Right atrium auricular region (tissue), 2 donors: ENCODE measurements around the gene PIK3R5. TPM values are rescaled to one million over a fixed set of nuclear protein-coding genes. Genes with fewer than 3 reads are reported as not detected.

Source experiments
- DNase-seq: peaks from one replicate; pipeline ENCODE4 v3.0.0-alpha.2; 2019; ENCODE audit warnings: low spot score
- H3K27ac ChIP-seq, 2 donors: fragments of 200-600 bp; sonication (generic); 1 replicate in 1 of 2; 2 replicates in 1 of 2; pipeline ENCODE4 v1.5.1; 2016 to 2019
- H3K27me3 ChIP-seq, 2 donors: fragments of 200-600 bp; sonication (generic); one replicate each; pipeline versions ENCODE4 v1.5.1 to v1.6.0; 2017 to 2019
- H3K36me3 ChIP-seq: fragments of 200-600 bp; sonication (generic); one replicate; pipeline ENCODE4 v1.5.1; 2016
- H3K4me1 ChIP-seq, 2 donors: fragments of 200-600 bp; sonication (generic); one replicate each; pipeline versions ENCODE4 v1.5.1 to v1.6.0; 2017 to 2019
- H3K4me3 ChIP-seq, 2 donors: fragments of 200-600 bp; sonication (generic); 1 replicate in 1 of 2; 2 replicates in 1 of 2; pipeline ENCODE4 v1.5.1; 2017 to 2019; ENCODE audit warnings: mild to moderate bottlenecking in 1 of 2, moderate library complexity in 1 of 2
- H3K9me3 ChIP-seq, 2 donors: fragments of 200-600 bp; sonication (generic); one replicate each; pipeline ENCODE4 v1.5.1; 2019
- total RNA-seq, 2 donors: library from RNA; depleted of rRNA; stranded (reverse); fragments of >200 nt; gene quantifications; one replicate each; pipeline ENCODE4 v1.1.0, GENCODE V29; 2016
- TF ChIP-seq, protein P1 (sequence below), 2 donors: fragments of 200-600 bp; sonication (generic); IDR thresholded peaks; one replicate each; pipeline ENCODE4 v1.5.1; 2019; ENCODE audit warnings: antibody characterized with exemption in 2 of 2

The PIK3R5 gene
- total RNA-seq, 2 donors from 2014 or later = 5.0 to 7.5 TPM

- Histone ChIP-seq H3K4me1 (no peaks in the 10 kb centered on the region), H3K27ac (no peak overlapping the region), H3K27me3 (no peaks in the 10 kb centered on the region), H3K4me3 (no peak overlapping the region), H3K36me3 (no peaks in the 10 kb centered on the region), H3K9me3 (peaks cover 7 to 24% of the 10 kb centered on the region in 2 donors)
- DNase-seq = no peak
- TF ChIP-seq, protein P1, sequence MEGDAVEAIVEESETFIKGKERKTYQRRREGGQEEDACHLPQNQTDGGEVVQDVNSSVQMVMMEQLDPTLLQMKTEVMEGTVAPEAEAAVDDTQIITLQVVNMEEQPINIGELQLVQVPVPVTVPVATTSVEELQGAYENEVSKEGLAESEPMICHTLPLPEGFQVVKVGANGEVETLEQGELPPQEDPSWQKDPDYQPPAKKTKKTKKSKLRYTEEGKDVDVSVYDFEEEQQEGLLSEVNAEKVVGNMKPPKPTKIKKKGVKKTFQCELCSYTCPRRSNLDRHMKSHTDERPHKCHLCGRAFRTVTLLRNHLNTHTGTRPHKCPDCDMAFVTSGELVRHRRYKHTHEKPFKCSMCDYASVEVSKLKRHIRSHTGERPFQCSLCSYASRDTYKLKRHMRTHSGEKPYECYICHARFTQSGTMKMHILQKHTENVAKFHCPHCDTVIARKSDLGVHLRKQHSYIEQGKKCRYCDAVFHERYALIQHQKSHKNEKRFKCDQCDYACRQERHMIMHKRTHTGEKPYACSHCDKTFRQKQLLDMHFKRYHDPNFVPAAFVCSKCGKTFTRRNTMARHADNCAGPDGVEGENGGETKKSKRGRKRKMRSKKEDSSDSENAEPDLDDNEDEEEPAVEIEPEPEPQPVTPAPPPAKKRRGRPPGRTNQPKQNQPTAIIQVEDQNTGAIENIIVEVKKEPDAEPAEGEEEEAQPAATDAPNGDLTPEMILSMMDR (IDR thresholded peaks at IDR 0.05) = no peak
These were observed 40.4 kb downstream of the PIK3R5 start for GRCh38 chr17:8925141-8925540.

GRCh38 chr17:8924595-8924994 is 40.9 kb downstream of the PIK3R5 start:
- no peak overlapping the region for H3K27ac ChIP-seq

GRCh38 chr17:8923762-8924161 is 41.7 kb downstream of the PIK3R5 start:
- Histone ChIP-seq H3K27me3 (no peaks in the 10 kb centered on the region), H3K36me3 (no peaks in the 10 kb centered on the region), H3K4me3 (no peak overlapping the region), H3K4me1 (no peaks in the 10 kb centered on the region), H3K27ac (peak overlapping the region in 1 of 2 donors; percentile 14), H3K9me3 (peaks cover 7 to 19% of the 10 kb centered on the region in 2 donors)
- TF ChIP-seq, protein P1 (IDR thresholded peaks at IDR 0.05) = no peak
- DNase-seq = no peak

More at GRCh38 chr17:8924595-8924994, 40.9 kb downstream of the PIK3R5 start:
- peaks cover 7 to 24% of the 10 kb centered on the region in 2 donors for H3K9me3 ChIP-seq
- H3K4me1 ChIP-seq = no peaks in the 10 kb centered on the region
- H3K36me3 ChIP-seq = no peaks in the 10 kb centered on the region
- H3K4me3 ChIP-seq = no peak overlapping the region
- no peaks in the 10 kb centered on the region for H3K27me3 ChIP-seq
- DNase-seq = no peak
- TF ChIP-seq, protein P1 (IDR thresholded peaks at IDR 0.05) = no peak

- Histone ChIP-seq H3K9me3 (peaks cover 5 to 20% of the 10 kb centered on the region in 2 donors), H3K4me1 (no peaks in the 10 kb centered on the region), H3K4me3 (no peak overlapping the region), H3K27ac (peak overlapping the region in 1 of 2 donors; percentile 14), H3K36me3 (no peaks in the 10 kb centered on the region), H3K27me3 (no peaks in the 10 kb centered on the region)
- no peak for DNase-seq
- TF ChIP-seq, protein P1 (IDR thresholded peaks at IDR 0.05) = no peak
These were observed 42.6 kb downstream of the PIK3R5 start for GRCh38 chr17:8922928-8923327.

DNA sequence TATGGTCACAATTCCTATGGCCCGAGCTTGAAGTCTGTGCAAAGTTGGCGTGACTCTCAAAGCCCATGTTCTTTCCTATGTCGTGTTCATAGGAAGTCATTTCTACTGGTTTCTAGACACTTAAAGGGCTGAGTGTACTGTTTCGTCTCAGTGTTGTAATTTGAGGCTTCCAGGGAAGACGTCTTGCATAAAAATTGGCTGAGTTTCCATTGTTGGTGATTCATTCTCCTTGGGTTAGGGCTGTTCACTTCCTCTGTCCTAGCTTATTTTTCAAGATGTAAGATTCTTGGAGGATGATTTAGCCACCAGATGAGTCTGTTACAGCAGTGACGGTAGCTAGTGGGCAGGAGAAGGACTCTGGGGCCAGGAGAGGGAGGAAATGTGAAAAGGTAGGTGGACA is 43.1 kb downstream of the PIK3R5 start:
- H3K27me3 ChIP-seq = no peaks in the 10 kb centered on the region
- no peaks in the 10 kb centered on the region for H3K4me1 ChIP-seq
- TF ChIP-seq, protein P1 (IDR thresholded peaks at IDR 0.05) = no peak
- DNase-seq = no peak
- H3K9me3 ChIP-seq = peaks cover 5 to 20% of the 10 kb centered on the region in 2 donors
- no peaks in the 10 kb centered on the region for H3K36me3 ChIP-seq
- peak overlapping the region in 1 of 2 donors; percentile 14 for H3K27ac ChIP-seq
- no peak overlapping the region for H3K4me3 ChIP-seq

DNA sequence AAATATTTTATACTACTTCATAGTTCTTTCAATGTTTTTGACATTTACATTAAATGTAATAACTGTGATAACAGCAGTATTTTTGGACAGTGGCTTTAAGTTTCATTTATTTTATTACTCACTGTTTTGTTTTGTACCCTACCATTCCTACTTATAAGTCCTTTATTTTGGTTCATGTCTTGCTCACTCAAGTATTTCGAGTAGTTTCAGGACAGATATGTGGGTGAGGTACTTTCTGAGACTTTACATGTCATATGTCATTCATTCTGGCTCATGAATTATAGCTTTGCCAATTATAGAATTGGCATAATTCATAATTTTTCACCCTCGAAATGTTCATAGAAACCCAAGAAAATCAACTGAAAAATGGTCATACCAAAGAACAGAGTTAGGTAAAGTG is 44.4 kb downstream of the PIK3R5 start:
- no peaks in the 10 kb centered on the region for H3K4me1 ChIP-seq
- TF ChIP-seq, protein P1 (IDR thresholded peaks at IDR 0.05) = no peak
- H3K4me3 ChIP-seq = no peak overlapping the region
- H3K27me3 ChIP-seq = no peaks in the 10 kb centered on the region
- no peak overlapping the region for H3K27ac ChIP-seq
- DNase-seq = no peak
- H3K36me3 ChIP-seq = no peaks in the 10 kb centered on the region
- peaks cover 5 to 21% of the 10 kb centered on the region in 2 donors for H3K9me3 ChIP-seq
